HL-60 (cell line): ENCODE results near the gene BTBD16.

Experiments used
- DNase-seq, 2 experiments: peaks; one replicate each; pipeline ENCODE4 v3.0.0-alpha.2; 2010 to 2020; ENCODE audit warnings: low read depth in 1 of 2, low spot score in 1 of 2
- H3K27ac ChIP-seq: fragments of 250-450 bp; sonication (Bioruptor Pico); replicated peaks from 2 replicates; pipeline ENCODE4 v1.5.1; 2020; ENCODE audit warnings: mild to moderate bottlenecking, moderate library complexity
- H3K27me3 ChIP-seq: fragments of 250-450 bp; sonication (Bioruptor Pico); 2 replicates; pipeline ENCODE4 v1.5.1; 2021; ENCODE audit warnings: mild to moderate bottlenecking, moderate library complexity; ENCODE audit not compliant: insufficient read depth, poor library complexity, severe bottlenecking
- H3K4me3 ChIP-seq: replicated peaks from 2 replicates; pipeline ENCODE4 v1.5.1; 2011; ENCODE audit warnings: mild to moderate bottlenecking, control low read depth, low read length; ENCODE audit not compliant: insufficient read depth
- CTCF ChIP-seq: IDR thresholded peaks from one replicate; pipeline ENCODE4 v1.5.1; 2011; ENCODE audit warnings: low read length, control low read depth, inconsistent platforms; ENCODE audit not compliant: insufficient read depth
- GABPA ChIP-seq: IDR thresholded peaks from 2 replicates; pipeline ENCODE4 v1.6.1; 2012; ENCODE audit warnings: low read depth
- POLR2AphosphoS5 ChIP-seq: IDR thresholded peaks from 2 replicates; pipeline ENCODE4 v1.6.1; 2012; ENCODE audit warnings: low read depth
- REST ChIP-seq: IDR thresholded peaks from 2 replicates; pipeline ENCODE4 v1.6.1; 2012; ENCODE audit warnings: low read depth; ENCODE audit not compliant: insufficient replicate concordance
- SPI1 ChIP-seq: IDR thresholded peaks from 2 replicates; pipeline ENCODE4 v1.6.1; 2012; ENCODE audit warnings: low read depth, mild to moderate bottlenecking, borderline replicate concordance

BTBD16 gene

GRCh38 chr10:122343936-122344335 lies 72.8 kb downstream of the BTBD16 start:
- no peaks in the 10 kb centered on the region for H3K27me3 ChIP-seq
- TF ChIP-seq GABPA (no peak), SPI1 (no peak), REST (no peak), POLR2AphosphoS5 (no peak), CTCF (no peak)
- H3K4me3 ChIP-seq: no peak overlapping the region
- no peak overlapping the region for H3K27ac ChIP-seq
- no peak for DNase-seq

GRCh38 chr10:122344741-122345258 lies 73.7 kb downstream of the BTBD16 start:
- no peak for TF ChIP-seq REST
- TF ChIP-seq GABPA: no peak
- TF ChIP-seq CTCF: no peak
- TF ChIP-seq POLR2AphosphoS5: no peak
- no peak for TF ChIP-seq SPI1
- no peak for DNase-seq
- no peak overlapping the region for H3K4me3 ChIP-seq
- no peaks in the 10 kb centered on the region for H3K27me3 ChIP-seq
- H3K27ac ChIP-seq: no peak overlapping the region

GRCh38 chr10:122346326-122346950 lies 75.3 kb downstream of the BTBD16 start:
- H3K27ac ChIP-seq: no peak overlapping the region
- TF ChIP-seq SPI1 (no peak), POLR2AphosphoS5 (no peak), GABPA (no peak), CTCF (no peak), REST (no peak)

More at GRCh38 chr10:122346326-122346950, 75.3 kb downstream of the BTBD16 start:
- Histone ChIP-seq H3K4me3 (no peak overlapping the region), H3K27me3 (no peaks in the 10 kb centered on the region)
- DNase-seq: no peak
